OCI-LY1 (cell line): ENCODE data around the gene TPH1.

Experiments
- H2AFZ ChIP-seq: fragments of 200-600 bp; sonication (generic), shearing (Covaris generic); 2 replicates; pipeline ENCODE4 v1.6.0; 2014; ENCODE audit warnings: antibody characterized with exemption, mild to moderate bottlenecking, low read length
- H3F3A ChIP-seq: fragments of 200-600 bp; sonication (generic), shearing (Covaris generic); 2 replicates; pipeline ENCODE4 v1.6.0; 2014; ENCODE audit warnings: mild to moderate bottlenecking, antibody characterized with exemption, low read length, moderate library complexity; ENCODE audit not compliant: insufficient read depth
- H3K27ac ChIP-seq: fragments of 200-600 bp; sonication (generic); 2 replicates; pipeline ENCODE4 v1.5.1; 2014; ENCODE audit warnings: low read length, mixed run types, mild to moderate bottlenecking, low read depth; ENCODE audit not compliant: poor library complexity, severe bottlenecking
- H3K27me3 ChIP-seq: fragments of 200-600 bp; sonication (generic); 2 replicates; pipeline ENCODE4 v1.6.0; 2014; ENCODE audit warnings: antibody characterized with exemption, mild to moderate bottlenecking, low read length, moderate library complexity; ENCODE audit not compliant: insufficient read depth
- H3K36me3 ChIP-seq: fragments of 200-600 bp; sonication (generic); 2 replicates; pipeline ENCODE4 v1.6.1; 2014; ENCODE audit warnings: mild to moderate bottlenecking, antibody characterized with exemption, low read length, moderate library complexity, mixed read lengths; ENCODE audit not compliant: insufficient read depth
- H3K4me1 ChIP-seq: fragments of 200-600 bp; sonication (generic); 2 replicates; pipeline ENCODE4 v1.5.1; 2014; ENCODE audit warnings: mild to moderate bottlenecking, low read length, moderate library complexity; ENCODE audit not compliant: insufficient read depth, severe bottlenecking
- H3K4me2 ChIP-seq: fragments of 200-600 bp; sonication (generic), shearing (Covaris generic); 2 replicates; pipeline ENCODE4 v1.6.1; 2014; ENCODE audit warnings: low read length
- H3K4me3 ChIP-seq: fragments of 200-600 bp; sonication (generic); 2 replicates; pipeline ENCODE4 v1.5.1; 2014; ENCODE audit warnings: low read length, low read depth, mild to moderate bottlenecking, mixed read lengths; ENCODE audit not compliant: poor library complexity, severe bottlenecking
- H3K79me2 ChIP-seq: fragments of 200-600 bp; shearing (Covaris generic); 2 replicates; pipeline ENCODE4 v1.6.1; 2016; ENCODE audit warnings: mixed run types, low read length, mixed read lengths; ENCODE audit not compliant: insufficient read depth
- H3K9ac ChIP-seq: fragments of 200-600 bp; sonication (generic), shearing (Covaris generic); 2 replicates; pipeline ENCODE4 v1.6.1; 2014; ENCODE audit warnings: mild to moderate bottlenecking, low read length, mixed read lengths
- H3K9me2 ChIP-seq: fragments of 200-600 bp; sonication (generic), shearing (Covaris generic); 2 replicates; pipeline ENCODE4 v1.6.1; 2014; ENCODE audit warnings: low read depth, mild to moderate bottlenecking, low read length, mixed read lengths
- H3K9me3 ChIP-seq: fragments of 200-600 bp; shearing (Covaris generic); 2 replicates; pipeline ENCODE4 v1.6.1; 2014; ENCODE audit warnings: low read length, mixed read lengths
- H4K20me1 ChIP-seq: fragments of 200-600 bp; sonication (generic), shearing (Covaris generic); 2 replicates; pipeline ENCODE4 v1.6.0; 2016; ENCODE audit warnings: mild to moderate bottlenecking, low read length; ENCODE audit not compliant: insufficient read depth
- CTCF ChIP-seq: fragments of 200-600 bp; sonication (generic), shearing (Covaris generic); IDR thresholded peaks from 2 replicates; pipeline ENCODE4 v1.5.1; 2017; ENCODE audit warnings: mild to moderate bottlenecking, antibody characterized with exemption, low read length, moderate library complexity, mixed read lengths
- EZH2 ChIP-seq: fragments of 200-600 bp; sonication (generic), shearing (Covaris generic); IDR thresholded peaks from 2 replicates; pipeline ENCODE4 v1.8.0; 2017; ENCODE audit warnings: borderline replicate concordance, mixed run types, mild to moderate bottlenecking, antibody characterized with exemption, low read length, moderate library complexity, mixed read lengths

TPH1 gene

GRCh38 chr11:18054511-18055103 is 8.5 kb upstream of the TPH1 start:
- H3K27ac ChIP-seq = no peak overlapping the region
- H3K4me3 ChIP-seq = no peak overlapping the region
- no peak overlapping the region for H3K4me2 ChIP-seq
- H3K27me3 ChIP-seq = no peaks in the 10 kb centered on the region
- no peak overlapping the region for H3K9ac ChIP-seq
- no peaks in the 10 kb centered on the region for H3K9me3 ChIP-seq
- H3K36me3 ChIP-seq = no peaks in the 10 kb centered on the region
- no peaks in the 10 kb centered on the region for H4K20me1 ChIP-seq
- H3F3A ChIP-seq = no peaks in the 10 kb centered on the region
- no peaks in the 10 kb centered on the region for H3K4me1 ChIP-seq
- no peak overlapping the region for H2AFZ ChIP-seq
- no peaks in the 10 kb centered on the region for H3K9me2 ChIP-seq
- TF ChIP-seq CTCF (no peak), EZH2 (no peak)
- H3K79me2 ChIP-seq = no peaks in the 10 kb centered on the region

DNA sequence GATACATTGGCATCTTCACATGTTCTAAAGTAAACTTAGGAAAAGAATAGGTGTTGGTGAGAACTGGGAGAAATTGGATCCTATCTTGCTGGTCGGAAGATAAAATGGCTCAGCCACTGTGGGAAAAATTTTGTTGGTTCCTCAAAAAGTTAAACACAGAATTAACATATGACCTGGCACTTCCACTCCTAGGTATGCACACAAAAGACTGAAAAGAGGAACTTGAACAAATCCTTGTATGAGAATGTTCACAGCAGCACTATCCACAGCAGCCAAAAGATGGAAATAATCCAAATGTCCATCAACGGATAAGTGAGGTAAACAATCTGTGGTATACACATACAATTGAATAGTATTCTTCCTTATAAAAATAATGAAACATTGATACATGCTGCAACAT is 4.8 kb upstream of the TPH1 start:
- H3K4me3 ChIP-seq = no peak overlapping the region
- H3K27me3 ChIP-seq = peaks cover 6% of the 10 kb centered on the region; the same call in 1 of the 2 replicates
- no peaks in the 10 kb centered on the region for H3K4me1 ChIP-seq
- H3K36me3 ChIP-seq = no peaks in the 10 kb centered on the region
- H3K27ac ChIP-seq = no peak overlapping the region
- H3K79me2 ChIP-seq = no peaks in the 10 kb centered on the region
- H3K9me3 ChIP-seq = no peaks in the 10 kb centered on the region
- H3K4me2 ChIP-seq = no peak overlapping the region
- H2AFZ ChIP-seq = no peak overlapping the region
- H3K9ac ChIP-seq = no peak overlapping the region
- no peaks in the 10 kb centered on the region for H3F3A ChIP-seq
- no peaks in the 10 kb centered on the region for H4K20me1 ChIP-seq
- no peak for TF ChIP-seq CTCF
- no peak for TF ChIP-seq EZH2
- H3K9me2 ChIP-seq = no peaks in the 10 kb centered on the region

DNA sequence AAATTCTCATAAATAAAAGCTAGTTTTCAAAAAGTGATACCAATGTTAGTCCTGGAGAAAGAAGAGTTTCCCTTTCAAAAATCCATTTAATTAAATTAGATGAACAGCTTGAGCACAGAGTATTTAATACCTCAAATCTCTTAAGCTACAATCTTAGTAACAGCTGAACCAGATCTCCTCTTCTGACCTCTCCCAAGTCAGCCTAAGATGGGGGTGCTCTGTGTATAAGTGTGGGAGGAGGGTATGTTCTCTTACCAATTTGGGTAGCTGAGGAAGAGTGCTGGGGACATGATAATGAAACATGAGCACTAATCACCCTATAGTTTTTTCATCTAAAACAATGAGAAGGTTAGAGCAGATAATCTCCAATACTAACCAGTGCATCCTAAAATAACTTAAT is 9.6 kb downstream of the TPH1 start:
- no peaks in the 10 kb centered on the region for H3K79me2 ChIP-seq

More for the DNA sequence above, 9.6 kb downstream of the TPH1 start:
- H3K27me3 ChIP-seq = no peaks in the 10 kb centered on the region
- H3F3A ChIP-seq = no peaks in the 10 kb centered on the region
- no peaks in the 10 kb centered on the region for H4K20me1 ChIP-seq
- no peak for TF ChIP-seq CTCF
- TF ChIP-seq EZH2 = no peak
- H3K4me1 ChIP-seq = no peaks in the 10 kb centered on the region
- H3K27ac ChIP-seq = no peak overlapping the region
- no peaks in the 10 kb centered on the region for H3K9me3 ChIP-seq
- no peaks in the 10 kb centered on the region for H3K36me3 ChIP-seq
- H3K4me3 ChIP-seq = no peak overlapping the region
- H3K9me2 ChIP-seq = no peaks in the 10 kb centered on the region
- no peak overlapping the region for H3K9ac ChIP-seq
- no peak overlapping the region for H3K4me2 ChIP-seq
- no peak overlapping the region for H2AFZ ChIP-seq
